Measurements from ENCODE around the gene TEX38.
A peak's percentile ranks its signal among the peaks of the same experiment; 100 is the strongest.

Gene TEX38

DNA sequence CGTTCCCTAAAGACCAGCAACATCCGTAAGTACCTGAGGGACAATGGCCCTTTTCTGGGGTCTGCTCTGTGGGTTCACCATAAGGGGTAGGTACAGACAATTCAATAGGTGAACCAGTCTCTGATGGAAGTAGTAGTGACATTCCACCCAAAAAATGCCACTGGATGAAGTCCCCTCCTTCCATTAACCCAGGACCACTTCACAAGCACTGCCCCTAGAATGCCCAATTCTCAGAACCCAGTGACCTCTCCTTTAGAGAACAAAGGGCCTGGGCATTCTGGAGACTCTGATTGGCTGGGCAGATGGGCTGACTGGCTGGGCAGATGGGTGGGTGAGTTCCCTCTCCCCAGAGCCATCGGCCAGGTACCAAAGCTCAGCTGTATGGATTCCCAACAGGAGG is at the start of gene TEX38:
TEX38 (plus strand) TSS at position 301 of the 400 bp plus-strand sequence; CDS start at position 382, 81 bp downstream.
- Histone ChIP-seq H3K9ac (ENCODE audit: low read length in 2 of 2) (no peak within 1 kb of the TSS), H3K9me3 (ENCODE audit: control insufficient read depth in 2 of 2, low read length in 2 of 2) (no peaks in the 10 kb centered on the region), H3K36me3 (ENCODE audit: control insufficient read depth in 2 of 2, insufficient read depth in 2 of 2, low read length in 2 of 2) (peaks cover 8 to 12% of the 10 kb centered on the region in 2 donors), H3K27ac (ENCODE audit: low read length) (no peak within 1 kb of the TSS), H3K4me3 (ENCODE audit: low read length in 2 of 2) (no peak within 1 kb of the TSS), H3K27me3 (ENCODE audit: control insufficient read depth in 1 of 2, insufficient read depth in 2 of 2, low read length in 2 of 2) (no peaks in the 10 kb centered on the region), H3K4me1 (ENCODE audit: control insufficient read depth, insufficient read depth, low read length) (peaks cover 19% of the 10 kb centered on the region)

DNA sequence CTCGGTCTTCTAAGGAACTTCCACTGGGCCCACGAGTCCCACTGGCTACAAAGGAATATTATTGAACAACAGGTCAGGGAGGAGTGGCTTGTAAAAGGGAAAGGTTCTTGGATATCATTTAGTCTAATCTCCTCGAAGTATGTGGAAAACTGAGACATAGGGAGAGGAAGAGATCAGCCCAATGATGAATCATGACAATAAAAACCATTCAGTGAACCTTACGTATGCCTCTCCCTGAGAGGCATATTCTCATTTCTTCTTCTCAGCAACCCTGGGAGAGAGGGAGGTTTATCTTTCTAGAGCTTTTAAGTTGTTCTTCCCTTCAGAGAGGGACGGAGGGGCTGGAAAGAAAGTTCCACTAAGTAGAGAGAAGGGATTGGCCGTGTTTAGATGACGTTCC is 49.7 kb upstream of the TEX38 start:
- H3K27me3 ChIP-seq (ENCODE audit: control insufficient read depth in 1 of 2, insufficient read depth in 2 of 2, low read length in 2 of 2), result no peaks in the 10 kb centered on the region
- no peaks in the 10 kb centered on the region for H3K36me3 ChIP-seq (ENCODE audit: control insufficient read depth in 2 of 2, insufficient read depth in 2 of 2, low read length in 2 of 2)
- no peak overlapping the region for H3K27ac ChIP-seq (ENCODE audit: low read length)
- H3K4me3 ChIP-seq (ENCODE audit: low read length in 2 of 2), result no peak overlapping the region
- no peak overlapping the region for H3K9ac ChIP-seq (ENCODE audit: low read length in 2 of 2)
- peaks cover 10% of the 10 kb centered on the region for H3K4me1 ChIP-seq (ENCODE audit: control insufficient read depth, insufficient read depth, low read length)
- no peaks in the 10 kb centered on the region for H3K9me3 ChIP-seq (ENCODE audit: control insufficient read depth in 2 of 2, low read length in 2 of 2)

DNA sequence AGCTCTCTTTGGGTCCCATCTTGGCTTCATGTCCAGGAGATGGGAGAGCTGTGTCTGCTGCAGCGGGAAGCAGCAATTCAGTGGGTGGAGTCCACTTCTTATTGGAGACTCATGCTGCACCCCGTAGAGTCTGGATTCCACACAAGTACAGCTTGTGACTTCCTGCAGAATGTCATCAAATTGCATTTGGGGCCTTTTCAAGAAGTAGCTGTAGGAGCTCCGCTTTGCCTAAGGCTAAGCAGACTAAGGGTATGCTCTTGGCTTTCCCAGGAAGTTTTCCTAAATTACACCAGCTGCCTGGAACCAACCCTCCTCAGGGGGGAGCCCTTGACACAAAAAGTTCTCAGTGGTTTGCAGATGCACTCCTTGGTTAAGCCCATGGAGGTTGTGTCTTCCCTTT is 49.3 kb upstream of the TEX38 start:
- Histone ChIP-seq H3K27ac (ENCODE audit: low read length) (no peak overlapping the region), H3K36me3 (ENCODE audit: control insufficient read depth in 2 of 2, insufficient read depth in 2 of 2, low read length in 2 of 2) (no peaks in the 10 kb centered on the region), H3K27me3 (ENCODE audit: control insufficient read depth in 1 of 2, insufficient read depth in 2 of 2, low read length in 2 of 2) (no peaks in the 10 kb centered on the region), H3K9me3 (ENCODE audit: control insufficient read depth in 2 of 2, low read length in 2 of 2) (no peaks in the 10 kb centered on the region), H3K4me3 (ENCODE audit: low read length in 2 of 2) (no peak overlapping the region), H3K9ac (ENCODE audit: low read length in 2 of 2) (no peak overlapping the region), H3K4me1 (ENCODE audit: control insufficient read depth, insufficient read depth, low read length) (peaks cover 6% of the 10 kb centered on the region)

DNA sequence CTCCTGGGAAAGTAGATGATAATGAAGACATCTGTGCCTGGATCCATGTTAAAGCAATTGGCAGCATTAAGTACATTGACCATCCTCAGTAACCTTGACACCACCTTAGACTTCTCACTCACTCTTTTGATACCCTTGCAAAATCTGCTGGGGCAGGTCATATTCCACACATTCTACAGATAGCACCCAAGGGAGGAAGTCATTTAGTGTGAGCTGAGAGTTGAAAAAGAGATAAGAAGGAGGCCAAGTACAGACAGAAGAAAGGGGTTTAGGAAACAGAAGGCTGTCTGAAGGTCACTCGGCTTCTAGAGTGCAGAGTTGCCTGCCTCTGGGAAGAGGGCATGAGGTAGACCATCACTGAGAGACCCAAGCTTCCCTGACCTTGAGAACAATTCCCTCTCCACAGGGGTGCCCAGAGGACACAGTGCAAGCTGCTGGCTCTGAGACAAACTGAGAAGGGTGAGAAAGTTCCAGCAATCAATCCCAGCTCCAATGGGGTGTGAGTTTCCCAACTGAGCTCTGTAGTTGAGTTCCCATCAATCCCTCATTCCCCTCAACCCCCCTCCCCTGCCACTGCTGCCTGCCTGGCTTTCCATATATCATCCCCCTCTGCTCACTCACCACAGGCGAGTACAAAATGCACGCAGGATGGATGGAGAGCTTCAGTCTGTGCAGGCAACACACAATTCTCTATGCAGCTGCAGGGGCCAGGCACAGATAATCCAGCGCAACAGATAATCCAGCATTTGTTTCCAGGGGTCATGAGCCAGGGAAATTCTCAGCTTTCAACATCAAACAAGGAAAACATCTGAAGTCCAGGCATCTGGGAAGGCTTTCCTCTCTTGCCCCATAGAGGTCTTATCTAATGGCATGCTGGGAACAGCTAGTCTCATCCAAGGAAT is 47.7 kb upstream of the TEX38 start:
- peaks cover 0 to under 1% of the 10 kb centered on the region in 2 donors for H3K36me3 ChIP-seq (ENCODE audit: control insufficient read depth in 2 of 2, insufficient read depth in 2 of 2, low read length in 2 of 2)
- no peaks in the 10 kb centered on the region for H3K27me3 ChIP-seq (ENCODE audit: control insufficient read depth in 1 of 2, insufficient read depth in 2 of 2, low read length in 2 of 2)
- no peak overlapping the region for H3K27ac ChIP-seq (ENCODE audit: low read length)
- H3K4me1 ChIP-seq (ENCODE audit: control insufficient read depth, insufficient read depth, low read length), result peaks cover 4% of the 10 kb centered on the region
- H3K4me3 ChIP-seq (ENCODE audit: low read length in 2 of 2), result no peak overlapping the region
- no peak overlapping the region for H3K9ac ChIP-seq (ENCODE audit: low read length in 2 of 2)
- H3K9me3 ChIP-seq (ENCODE audit: control insufficient read depth in 2 of 2, low read length in 2 of 2), result no peaks in the 10 kb centered on the region

DNA sequence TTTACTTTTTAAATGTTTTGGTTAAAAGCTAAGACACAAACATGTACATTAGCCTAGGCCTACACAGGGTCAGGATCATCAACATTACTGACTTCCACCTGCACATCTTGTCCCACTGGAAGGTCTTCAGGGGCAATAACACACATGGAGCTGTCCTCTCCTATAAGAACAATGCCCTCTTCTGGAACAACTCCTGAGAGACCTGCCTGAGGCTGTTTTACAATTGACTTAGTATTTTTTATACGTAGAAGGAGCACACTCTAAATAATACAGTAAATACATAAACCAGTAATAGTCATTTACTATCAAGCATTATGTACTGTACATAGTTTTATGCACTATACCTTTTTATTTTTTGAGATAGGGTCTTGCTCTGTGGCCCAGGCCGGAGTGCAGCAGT is 40.9 kb upstream of the TEX38 start:
- Histone ChIP-seq H3K9ac (ENCODE audit: low read length in 2 of 2) (no peak overlapping the region), H3K27me3 (ENCODE audit: control insufficient read depth in 1 of 2, insufficient read depth in 2 of 2, low read length in 2 of 2) (no peaks in the 10 kb centered on the region), H3K4me3 (ENCODE audit: low read length in 2 of 2) (no peak overlapping the region), H3K4me1 (ENCODE audit: control insufficient read depth, insufficient read depth, low read length) (no peaks in the 10 kb centered on the region), H3K36me3 (ENCODE audit: control insufficient read depth in 2 of 2, insufficient read depth in 2 of 2, low read length in 2 of 2) (peaks cover 36 to 39% of the 10 kb centered on the region in 2 donors), H3K27ac (ENCODE audit: low read length) (no peak overlapping the region), H3K9me3 (ENCODE audit: control insufficient read depth in 2 of 2, low read length in 2 of 2) (no peaks in the 10 kb centered on the region)

DNA sequence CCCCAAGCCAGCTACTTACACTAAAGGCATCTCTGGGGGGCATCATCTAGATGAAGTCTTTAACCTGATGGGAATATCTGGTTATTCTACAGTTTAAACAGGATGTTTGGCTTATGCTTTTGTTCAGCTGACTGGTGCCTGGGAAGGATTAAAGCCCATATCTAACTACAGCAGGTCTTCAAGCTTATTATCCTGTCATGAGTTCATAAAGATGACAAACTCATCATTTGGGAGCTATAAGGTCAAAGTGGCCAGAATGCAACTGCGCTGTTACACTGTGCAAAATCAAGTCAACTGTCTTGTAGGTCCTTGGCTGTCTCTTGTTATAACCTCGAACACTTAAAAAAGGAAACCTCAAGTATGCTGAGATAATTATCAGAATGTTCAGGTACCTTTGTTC is 36.4 kb upstream of the TEX38 start:
- Histone ChIP-seq H3K27me3 (ENCODE audit: control insufficient read depth in 1 of 2, insufficient read depth in 2 of 2, low read length in 2 of 2) (no peaks in the 10 kb centered on the region), H3K9ac (ENCODE audit: low read length in 2 of 2) (no peak overlapping the region), H3K36me3 (ENCODE audit: control insufficient read depth in 2 of 2, insufficient read depth in 2 of 2, low read length in 2 of 2) (peaks cover 34 to 35% of the 10 kb centered on the region in 2 donors), H3K27ac (ENCODE audit: low read length) (peak overlapping the region; percentile 13), H3K4me1 (ENCODE audit: control insufficient read depth, insufficient read depth, low read length) (peaks cover 10% of the 10 kb centered on the region), H3K4me3 (ENCODE audit: low read length in 2 of 2) (no peak overlapping the region), H3K9me3 (ENCODE audit: control insufficient read depth in 2 of 2, low read length in 2 of 2) (no peaks in the 10 kb centered on the region)

DNA sequence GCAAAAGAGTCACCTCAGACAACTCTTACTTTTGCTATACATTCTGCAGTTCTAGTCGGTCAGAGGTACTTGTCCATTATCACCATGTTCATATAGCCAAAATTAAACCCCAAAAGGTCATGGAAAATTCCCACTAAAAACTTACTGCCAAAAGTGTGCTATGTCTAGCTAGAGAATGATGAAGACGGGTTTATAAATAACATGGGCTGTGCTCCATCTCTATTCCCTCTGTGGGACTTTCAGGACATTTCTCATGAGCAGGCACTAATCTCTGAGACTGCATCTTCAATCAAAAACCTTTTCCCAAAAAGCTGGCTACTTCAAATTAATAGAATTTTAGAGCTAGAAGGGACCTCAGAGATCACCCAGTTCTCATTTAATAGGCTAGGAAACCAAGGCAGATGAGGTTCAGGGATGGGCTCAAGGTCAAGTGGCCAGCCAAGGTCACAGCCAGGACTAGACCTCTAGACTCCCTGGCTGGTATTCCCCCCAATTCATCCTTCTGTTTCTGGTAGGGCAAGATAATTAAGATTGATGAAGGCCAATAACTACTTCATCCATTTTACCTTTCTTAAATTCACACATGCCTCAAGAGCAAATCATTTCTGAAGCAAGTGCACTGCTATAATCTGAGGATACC is 34.1 kb upstream of the TEX38 start:
- Histone ChIP-seq H3K9ac (ENCODE audit: low read length in 2 of 2) (peak overlapping the region in 1 of 2 donors; percentile 13), H3K36me3 (ENCODE audit: control insufficient read depth in 2 of 2, insufficient read depth in 2 of 2, low read length in 2 of 2) (peaks cover 19 to 21% of the 10 kb centered on the region in 2 donors), H3K9me3 (ENCODE audit: control insufficient read depth in 2 of 2, low read length in 2 of 2) (no peaks in the 10 kb centered on the region), H3K4me1 (ENCODE audit: control insufficient read depth, insufficient read depth, low read length) (peaks cover 13% of the 10 kb centered on the region), H3K4me3 (ENCODE audit: low read length in 2 of 2) (no peak overlapping the region), H3K27me3 (ENCODE audit: control insufficient read depth in 1 of 2, insufficient read depth in 2 of 2, low read length in 2 of 2) (no peaks in the 10 kb centered on the region), H3K27ac (ENCODE audit: low read length) (peak overlapping the region; percentile 61)

DNA sequence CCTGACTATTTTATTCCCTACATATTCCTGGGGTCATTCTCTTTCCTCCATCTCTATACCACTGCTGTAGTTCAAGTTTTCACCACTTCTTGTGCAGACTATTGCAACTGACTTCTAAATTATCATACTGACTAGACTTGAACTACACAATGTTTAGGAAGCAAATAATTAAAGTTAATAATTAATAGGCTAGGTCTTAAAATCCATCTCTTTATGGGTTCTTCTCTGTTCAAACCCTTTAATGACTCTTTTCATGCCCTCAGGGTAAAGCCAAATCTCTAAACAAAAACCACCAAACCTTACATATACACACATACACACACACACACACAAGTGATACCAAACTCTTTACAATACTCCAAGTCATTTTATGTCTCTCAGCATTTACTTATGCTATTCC is 32.7 kb upstream of the TEX38 start:
- Histone ChIP-seq H3K36me3 (ENCODE audit: control insufficient read depth in 2 of 2, insufficient read depth in 2 of 2, low read length in 2 of 2) (peaks cover 14 to 19% of the 10 kb centered on the region in 2 donors), H3K4me1 (ENCODE audit: control insufficient read depth, insufficient read depth, low read length) (peaks cover 19% of the 10 kb centered on the region), H3K27me3 (ENCODE audit: control insufficient read depth in 1 of 2, insufficient read depth in 2 of 2, low read length in 2 of 2) (no peaks in the 10 kb centered on the region), H3K27ac (ENCODE audit: low read length) (no peak overlapping the region), H3K4me3 (ENCODE audit: low read length in 2 of 2) (no peak overlapping the region), H3K9me3 (ENCODE audit: control insufficient read depth in 2 of 2, low read length in 2 of 2) (no peaks in the 10 kb centered on the region), H3K9ac (ENCODE audit: low read length in 2 of 2) (no peak overlapping the region)

DNA sequence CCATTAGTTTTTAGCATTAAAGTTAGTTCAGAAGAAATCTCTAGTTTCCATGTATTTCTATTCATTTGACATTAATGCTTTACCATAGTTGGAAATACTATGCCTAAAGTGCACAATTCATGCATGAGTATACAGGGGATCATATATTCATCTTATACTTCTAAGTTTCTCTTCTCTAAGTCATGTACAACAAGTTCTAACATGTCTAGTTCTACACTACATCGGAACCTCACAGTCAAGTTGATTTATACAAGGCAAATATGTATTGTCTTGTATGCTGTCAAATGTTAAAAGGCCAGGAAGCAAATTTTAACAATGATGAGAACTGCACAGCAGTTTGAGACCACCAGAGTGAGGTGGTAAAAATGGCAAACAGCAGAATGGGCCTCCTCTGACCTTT is 32.1 kb upstream of the TEX38 start:
- no peaks in the 10 kb centered on the region for H3K9me3 ChIP-seq (ENCODE audit: control insufficient read depth in 2 of 2, low read length in 2 of 2)
- peaks cover 19% of the 10 kb centered on the region for H3K4me1 ChIP-seq (ENCODE audit: control insufficient read depth, insufficient read depth, low read length)
- H3K27ac ChIP-seq (ENCODE audit: low read length), result no peak overlapping the region

DNA sequence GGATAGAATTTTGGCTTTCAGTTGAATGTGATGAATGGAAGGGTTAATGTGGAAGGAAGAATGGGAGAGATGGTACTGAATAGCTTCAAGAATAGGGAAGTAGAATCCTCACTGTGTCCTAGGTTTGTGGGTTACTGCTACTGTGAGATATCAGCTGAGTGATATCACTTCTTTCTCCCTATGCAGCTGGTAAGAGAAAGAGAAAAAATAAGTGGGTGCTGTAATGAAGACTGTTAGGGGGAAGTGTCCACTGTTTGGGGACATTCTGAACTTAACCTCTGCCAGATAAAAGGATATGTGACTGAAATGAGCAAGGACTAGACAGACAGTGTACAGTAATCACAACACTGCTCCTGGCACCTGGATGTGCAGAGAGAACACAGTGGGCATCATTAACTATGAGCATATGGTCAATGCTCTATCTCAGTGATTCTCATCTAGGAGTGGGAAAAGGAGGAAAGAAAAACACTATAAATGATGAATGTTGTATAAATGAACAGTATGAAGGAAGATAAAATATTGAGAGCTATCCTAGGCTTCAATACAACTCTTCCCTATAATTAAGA is 29.5 kb upstream of the TEX38 start:
- Histone ChIP-seq H3K27me3 (ENCODE audit: control insufficient read depth in 1 of 2, insufficient read depth in 2 of 2, low read length in 2 of 2) (no peaks in the 10 kb centered on the region), H3K27ac (ENCODE audit: low read length) (peak overlapping the region; percentile 2), H3K9me3 (ENCODE audit: control insufficient read depth in 2 of 2, low read length in 2 of 2) (no peaks in the 10 kb centered on the region), H3K4me3 (ENCODE audit: low read length in 2 of 2) (no peak overlapping the region), H3K4me1 (ENCODE audit: control insufficient read depth, insufficient read depth, low read length) (peaks cover 23% of the 10 kb centered on the region), H3K36me3 (ENCODE audit: control insufficient read depth in 2 of 2, insufficient read depth in 2 of 2, low read length in 2 of 2) (peaks cover 3 to 6% of the 10 kb centered on the region in 2 donors), H3K9ac (ENCODE audit: low read length in 2 of 2) (no peak overlapping the region)

More for the DNA sequence above, 32.1 kb upstream of the TEX38 start:
- no peak overlapping the region for H3K4me3 ChIP-seq (ENCODE audit: low read length in 2 of 2)
- peaks cover 12 to 13% of the 10 kb centered on the region in 2 donors for H3K36me3 ChIP-seq (ENCODE audit: control insufficient read depth in 2 of 2, insufficient read depth in 2 of 2, low read length in 2 of 2)
- no peak overlapping the region for H3K9ac ChIP-seq (ENCODE audit: low read length in 2 of 2)
- H3K27me3 ChIP-seq (ENCODE audit: control insufficient read depth in 1 of 2, insufficient read depth in 2 of 2, low read length in 2 of 2), result no peaks in the 10 kb centered on the region
